CD14-positive monocyte (primary cell): ENCODE results near the gene NDC1. TPM values are rescaled to one million over a fixed set of nuclear protein-coding genes. Genes with fewer than 3 reads are reported as not detected.

ENCODE experiments used
- DNase-seq, 3 donors: peaks; one replicate each; pipeline ENCODE4 v3.0.0-alpha.2; 2011 to 2022
- H2AFZ ChIP-seq: 2 replicates; pipeline ENCODE4 v1.6.0; 2012; ENCODE audit warnings: mild to moderate bottlenecking, low read depth, low read length, inconsistent platforms; ENCODE audit not compliant: insufficient read depth, poor library complexity, severe bottlenecking
- H3K27ac ChIP-seq, 2 donors: 1 replicate in 1 of 2; 2 replicates in 1 of 2; pipeline ENCODE4 v1.5.1; 2012 to 2013; ENCODE audit warnings: low read length in 2 of 2, control low read depth in 1 of 2, inconsistent platforms in 1 of 2, low read depth in 1 of 2, mild to moderate bottlenecking in 1 of 2
- H3K27me3 ChIP-seq, 2 donors: one replicate each; pipeline versions ENCODE4 v1.6.0 to v1.6.1; 2011 to 2013; ENCODE audit warnings: low read length in 2 of 2; ENCODE audit not compliant: control insufficient read depth in 2 of 2, insufficient read depth in 2 of 2
- H3K36me3 ChIP-seq, 2 donors: replicated peaks in 1 of 2; 1 replicate in 1 of 2; 2 replicates in 1 of 2; pipeline versions ENCODE4 v1.5.1 to v1.6.1; 2012 to 2013; ENCODE audit warnings: low read length in 2 of 2, control low read depth in 1 of 2, inconsistent platforms in 1 of 2, mild to moderate bottlenecking in 1 of 2; ENCODE audit not compliant: insufficient read depth in 2 of 2, control insufficient read depth in 1 of 2
- H3K4me1 ChIP-seq, 2 donors: 1 replicate in 1 of 2; 2 replicates in 1 of 2; pipeline versions ENCODE4 v1.5.1 to v1.6.1; 2012 to 2013; ENCODE audit warnings: low read length in 2 of 2, control low read depth in 1 of 2, inconsistent platforms in 1 of 2, mild to moderate bottlenecking in 1 of 2, moderate library complexity in 1 of 2; ENCODE audit not compliant: insufficient read depth in 2 of 2, control insufficient read depth in 1 of 2
- H3K4me2 ChIP-seq: replicated peaks from 2 replicates; pipeline ENCODE3; 2012; ENCODE audit warnings: low read length, moderate library complexity, mild to moderate bottlenecking; ENCODE audit not compliant: poor library complexity, severe bottlenecking; ENCODE audit errors: extremely low read depth
- H3K4me3 ChIP-seq, 3 experiments: fragments of 200-600 bp in 1 of 3; sonication (generic) in 1 of 3; replicated peaks in 1 of 3; 1 replicate in 2 of 3; 2 replicates in 1 of 3; pipeline ENCODE4 v1.5.1; 2011 to 2013; ENCODE audit warnings: low read length in 3 of 3, mild to moderate bottlenecking in 3 of 3, control low read depth in 2 of 3, low read depth in 2 of 3, inconsistent platforms in 1 of 3, moderate library complexity in 1 of 3
- H3K79me2 ChIP-seq: 2 replicates; pipeline ENCODE4 v1.6.0; 2012; ENCODE audit warnings: mild to moderate bottlenecking, control low read depth, inconsistent platforms, low read length, moderate library complexity; ENCODE audit not compliant: insufficient read depth
- H3K9ac ChIP-seq: 2 replicates; pipeline ENCODE4 v1.6.0; 2017; ENCODE audit warnings: low read length, mild to moderate bottlenecking; ENCODE audit not compliant: insufficient read depth, poor library complexity, severe bottlenecking
- H3K9me3 ChIP-seq, 2 donors: replicated peaks in 1 of 2; 1 replicate in 1 of 2; 2 replicates in 1 of 2; pipeline versions ENCODE4 v1.5.1 to v1.6.1; 2012 to 2013; ENCODE audit warnings: low read length in 2 of 2, control low read depth in 1 of 2; ENCODE audit not compliant: control insufficient read depth in 1 of 2, insufficient read depth in 1 of 2
- H4K20me1 ChIP-seq: 2 replicates; pipeline ENCODE4 v1.6.0; 2012; ENCODE audit warnings: mild to moderate bottlenecking, low read length, control low read depth, moderate library complexity; ENCODE audit not compliant: insufficient read depth
- H3K27ac Mint-ChIP-seq, 7 donors: one replicate each; pipeline ENCODE4 v1.8.0; 2020; ENCODE audit warnings: mild to moderate bottlenecking in 7 of 7, mixed read lengths in 7 of 7, moderate library complexity in 6 of 7, inconsistent platforms in 2 of 7
- H3K27me3 Mint-ChIP-seq, 3 donors: one replicate each; pipeline ENCODE4 v1.8.0; 2021 to 2022; ENCODE audit warnings: low read depth in 3 of 3, mild to moderate bottlenecking in 3 of 3, mixed read lengths in 3 of 3, moderate library complexity in 3 of 3, inconsistent platforms in 1 of 3
- H3K36me3 Mint-ChIP-seq, 2 donors: one replicate each; pipeline ENCODE4 v1.8.0; 2020; ENCODE audit warnings: mixed read lengths in 2 of 2, inconsistent platforms in 1 of 2, mild to moderate bottlenecking in 1 of 2
- H3K4me1 Mint-ChIP-seq: one replicate; pipeline ENCODE4 v1.8.0; 2020; ENCODE audit warnings: mild to moderate bottlenecking, mixed read lengths
- H3K4me3 Mint-ChIP-seq, 2 donors: one replicate each; pipeline ENCODE4 v1.8.0; 2020; ENCODE audit warnings: mild to moderate bottlenecking in 2 of 2, mixed read lengths in 2 of 2, moderate library complexity in 1 of 2
- H3K9me3 Mint-ChIP-seq, 7 donors: one replicate each; pipeline ENCODE4 v1.8.0; 2020 to 2022; ENCODE audit warnings: mixed read lengths in 7 of 7, mild to moderate bottlenecking in 6 of 7, moderate library complexity in 6 of 7, inconsistent platforms in 2 of 7
- CTCF ChIP-seq: fragments of 200-600 bp; IDR thresholded peaks from one replicate; pipeline ENCODE4 v1.8.0; 2022; ENCODE audit warnings: antibody characterized with exemption, mild to moderate bottlenecking
- WGBS: methylation state at CpG from one replicate; pipeline ENCODE4 v1.1.5; 2013; ENCODE audit warnings: missing lambda C conversion rate; ENCODE audit not compliant: insufficient coverage; 5-methylcytosine and 5-hydroxymethylcytosine counted together
- intact Hi-C, 2 donors: fragments of 100-400 bp; cut with micrococcal nuclease; formaldehyde crosslinking; loops; one replicate each; pipeline versions ENCODE4 v1.15.0 to v1.15.1; 2023
- polyA plus RNA-seq, 3 donors: library from polyadenylated mRNA; depleted of rRNA in 1 of 3; unstranded in 2 of 3; stranded (reverse) in 1 of 3; fragments of 300-500 nt in 2 of 3; fragments of >200 nt in 1 of 3; fragmentation: Illumina TruSeq in 2 of 3; gene quantifications; 1 replicate in 2 of 3; 2 replicates in 1 of 3; pipeline ENCODE4 v1.2.3, GENCODE V29; 2012 to 2021

NDC1 gene
- polyA plus RNA-seq, 3 donors = 3.0 to 6.1 (median 4.7) TPM

- DNase-seq = no peak
- Mint-ChIP-seq H3K4me3 (no peak overlapping the region), H3K9me3 (no peaks in the 10 kb centered on the region), H3K4me1 (no peaks in the 10 kb centered on the region), H3K36me3 (peaks cover 57 to 78% of the 10 kb centered on the region in 2 donors), H3K27me3 (no peaks in the 10 kb centered on the region), H3K27ac (no peak overlapping the region)
- no peaks in the 10 kb centered on the region for H3K79me2 ChIP-seq
- H3K9ac ChIP-seq = no peak overlapping the region
- H2AFZ ChIP-seq = no peak overlapping the region
- H3K9me3 ChIP-seq = no peaks in the 10 kb centered on the region
- H3K4me2 ChIP-seq = no peak overlapping the region
- H3K27me3 ChIP-seq = no peaks in the 10 kb centered on the region
- H3K4me3 ChIP-seq = no peak overlapping the region
- H4K20me1 ChIP-seq = no peaks in the 10 kb centered on the region
- intact Hi-C loops = no loop called here
- H3K27ac ChIP-seq = no peak overlapping the region
- H3K4me1 ChIP-seq = no peaks in the 10 kb centered on the region
- peaks cover 50 to 97% of the 10 kb centered on the region in 2 donors for H3K36me3 ChIP-seq
- no peak for TF ChIP-seq CTCF
- 100% methylated on average over 1 of the region's 7 CpGs for WGBS
Measured at GRCh38 chr1:53804181-53804580, 33.9 kb downstream of the NDC1 start.

- TF ChIP-seq CTCF = no peak
- Histone ChIP-seq H3K9me3 (no peaks in the 10 kb centered on the region), H3K4me1 (no peaks in the 10 kb centered on the region), H3K27ac (no peak overlapping the region), H2AFZ (no peak overlapping the region), H3K4me3 (no peak overlapping the region), H3K9ac (no peak overlapping the region), H3K27me3 (no peaks in the 10 kb centered on the region), H3K36me3 (peaks cover 49 to 93% of the 10 kb centered on the region in 2 donors), H4K20me1 (no peaks in the 10 kb centered on the region), H3K79me2 (no peaks in the 10 kb centered on the region), H3K4me2 (no peak overlapping the region)
- no peak overlapping the region for H3K27ac Mint-ChIP-seq
- no peak overlapping the region for H3K4me3 Mint-ChIP-seq
- no peaks in the 10 kb centered on the region for H3K27me3 Mint-ChIP-seq
- DNase-seq = no peak
- peaks cover 64 to 78% of the 10 kb centered on the region in 2 donors for H3K36me3 Mint-ChIP-seq
- intact Hi-C loops = no loop called here
- no peaks in the 10 kb centered on the region for H3K9me3 Mint-ChIP-seq
- no peaks in the 10 kb centered on the region for H3K4me1 Mint-ChIP-seq
- WGBS = no CpG with 5 or more reads among the region's 1 CpG
Measured at GRCh38 chr1:53800621-53801020, 37.5 kb downstream of the NDC1 start.
